HG03460 (cell line): ENCODE measurements around the gene WDR81.

Experiments
- ATAC-seq: cut with Tn5 transposase; IDR thresholded peaks from one replicate; pipeline ENCODE4 v1.9.1; 2021; ENCODE audit not compliant: unreplicated experiment

The WDR81 gene

GRCh38 chr17:1776857-1777256, 52.4 kb downstream of the WDR81 start:
- ATAC-seq = no peak

DNA sequence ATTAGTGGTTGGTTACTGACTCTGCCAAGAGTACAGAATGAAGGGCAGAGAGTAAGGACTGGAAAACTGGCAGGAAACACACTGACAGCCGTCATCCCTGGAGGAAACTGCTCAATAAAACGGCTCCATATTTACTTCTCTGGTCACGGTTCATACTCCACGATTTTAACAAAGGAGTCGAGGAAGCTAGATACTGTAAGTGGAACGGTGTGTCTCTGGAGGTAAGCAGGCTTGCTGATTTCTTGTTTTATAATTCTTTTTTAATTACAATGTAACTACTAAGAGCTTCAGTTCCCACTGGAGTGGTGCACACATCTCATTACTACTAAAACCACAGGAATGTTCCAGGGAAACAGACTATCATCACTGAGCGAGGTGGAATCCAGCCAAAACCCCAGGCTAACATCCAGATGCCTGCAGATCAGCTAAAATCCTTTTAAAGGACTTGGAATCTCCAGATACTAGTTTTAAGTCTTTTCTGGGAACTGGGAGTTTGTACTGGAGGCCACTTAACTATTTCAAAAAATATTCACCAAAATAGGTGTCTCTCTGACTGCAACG, 55.1 kb downstream of the WDR81 start:
- ATAC-seq = no peak

DNA sequence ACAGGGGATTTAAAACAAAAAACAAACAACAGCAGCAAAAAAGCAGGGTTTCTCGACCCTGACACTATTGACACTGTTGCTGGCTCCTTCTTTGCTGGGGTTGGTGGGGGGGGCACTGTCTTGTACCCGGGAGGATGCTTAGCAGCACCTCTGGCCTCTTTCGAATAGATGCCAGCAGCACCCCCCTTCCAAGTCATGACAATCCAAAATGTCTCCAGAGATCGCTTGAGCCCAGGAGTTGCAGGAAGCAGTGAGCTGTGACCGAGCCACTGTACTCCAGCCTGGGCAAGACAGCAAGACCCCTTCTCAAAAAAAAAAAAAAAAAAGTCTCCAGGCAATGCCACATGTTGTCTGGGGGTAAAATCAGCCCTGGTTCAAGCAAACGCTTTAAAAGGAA, 57.7 kb downstream of the WDR81 start:
- ATAC-seq = no peak

GRCh38 chr17:1783271-1783670, 58.8 kb downstream of the WDR81 start:
- no peak for ATAC-seq

DNA sequence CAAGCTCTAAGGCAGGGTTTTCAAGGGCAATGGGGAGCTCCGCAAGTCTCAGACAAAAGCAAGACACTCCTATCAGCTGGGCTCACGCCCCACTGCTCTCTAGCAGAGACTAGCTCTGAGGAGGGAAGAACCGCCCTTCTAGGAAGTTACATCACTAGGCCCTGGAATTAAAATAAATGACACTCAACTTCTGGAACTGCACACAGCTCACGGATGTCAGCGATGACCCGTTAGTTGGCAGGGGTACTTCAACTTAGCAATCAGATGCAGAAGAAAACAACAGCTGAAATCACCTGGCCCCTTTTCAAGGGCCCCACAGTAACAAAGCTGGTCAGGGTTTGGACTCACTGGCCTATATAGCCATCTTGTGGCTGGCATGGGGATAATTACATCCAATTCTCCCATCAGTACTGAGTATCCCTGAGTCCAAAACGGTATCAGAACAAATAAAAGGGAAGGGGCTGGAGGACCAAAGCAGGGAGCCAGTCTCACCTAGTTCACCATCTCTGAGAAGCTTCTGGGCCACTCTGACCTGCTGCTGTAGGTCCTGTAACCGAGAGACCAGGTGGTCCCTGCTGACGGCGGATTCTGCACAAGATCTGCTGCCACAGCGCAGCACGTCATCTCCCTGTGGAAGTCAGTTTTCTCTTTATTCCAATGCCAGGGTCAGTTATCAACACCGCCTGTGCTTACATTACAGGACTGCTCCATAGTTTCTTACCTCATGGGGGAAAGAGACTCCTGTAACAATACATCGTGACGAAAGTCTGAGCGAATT, 59.5 kb downstream of the WDR81 start:
- ATAC-seq = no peak

DNA sequence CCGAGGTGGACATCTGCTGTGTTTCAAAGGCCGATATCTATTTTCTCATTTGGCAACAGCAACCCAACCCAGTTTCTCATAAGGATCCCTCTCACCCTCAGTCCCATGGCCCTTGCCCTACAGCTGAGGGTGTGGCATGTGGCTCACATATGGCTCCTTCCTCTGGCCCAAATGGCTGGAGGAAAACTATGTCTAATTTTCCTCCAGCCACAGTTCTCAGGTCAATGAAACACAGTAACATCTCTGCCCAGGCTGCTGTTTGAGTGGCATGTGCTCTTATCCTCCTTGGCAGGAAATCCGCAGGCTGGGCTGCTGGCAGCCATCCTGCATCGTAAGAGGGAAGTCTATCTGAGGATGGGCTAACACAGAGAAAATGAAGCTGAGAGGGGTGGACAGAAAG, 61.4 kb downstream of the WDR81 start:
- no peak for ATAC-seq

DNA sequence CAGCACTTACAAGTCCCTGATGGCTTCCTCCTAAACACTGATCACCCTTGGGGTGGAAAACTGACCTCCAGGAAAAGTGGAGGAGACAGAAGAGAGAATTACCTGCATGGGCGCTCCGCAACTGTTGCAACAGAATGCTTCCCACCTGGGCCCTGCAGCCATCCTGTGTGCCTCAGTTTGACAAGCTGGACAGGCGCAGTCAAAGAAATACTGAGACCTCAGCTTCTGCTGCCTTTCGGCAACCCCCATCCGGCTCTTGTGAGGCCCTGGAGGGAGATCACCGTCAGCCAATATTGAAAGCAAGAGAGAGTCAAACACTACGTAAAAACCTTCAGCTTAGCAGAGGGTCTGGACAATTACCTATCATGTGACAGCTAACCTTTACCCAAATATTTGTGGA, 62.2 kb downstream of the WDR81 start:
- no peak for ATAC-seq

DNA sequence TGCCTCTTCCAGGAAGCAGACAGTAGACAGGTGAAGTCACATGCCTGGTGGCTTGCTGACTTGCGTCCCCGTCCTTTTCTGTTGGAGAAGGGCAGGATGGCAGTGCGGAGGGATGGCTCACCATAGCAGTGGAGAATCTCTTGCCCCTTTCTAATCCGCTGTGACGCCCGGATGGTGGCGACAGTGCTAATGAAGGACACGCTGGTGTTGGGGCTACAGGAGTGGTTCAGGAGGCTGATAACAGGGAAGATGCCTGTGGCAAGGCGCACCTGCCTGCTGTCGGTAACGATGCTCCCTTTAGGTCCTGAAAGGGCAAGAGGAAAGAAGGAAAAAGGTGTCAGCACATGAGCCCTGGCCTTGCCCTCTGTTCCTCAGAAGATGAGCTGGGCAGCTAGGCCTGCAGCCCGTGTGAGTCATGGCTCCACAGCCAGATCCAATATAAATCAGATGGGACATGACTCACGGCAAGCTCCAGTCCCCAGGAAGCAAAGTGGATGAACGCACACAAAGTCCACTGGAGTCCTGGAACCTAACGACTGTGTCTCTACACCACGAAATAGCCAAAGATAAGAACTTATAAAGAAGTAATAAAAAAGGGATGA, 62.9 kb downstream of the WDR81 start:
- ATAC-seq = no peak
